ENCODE data around the gene RNF212B. TPM values are rescaled to one million over a fixed set of nuclear protein-coding genes. Genes with fewer than 3 reads are reported as not detected.
A peak's percentile ranks its signal among the peaks of the same experiment; 100 is the strongest.

Gene RNF212B
- total RNA-seq, 6 experiments from 2014 or later = 0.49 TPM; not detected in 5

DNA sequence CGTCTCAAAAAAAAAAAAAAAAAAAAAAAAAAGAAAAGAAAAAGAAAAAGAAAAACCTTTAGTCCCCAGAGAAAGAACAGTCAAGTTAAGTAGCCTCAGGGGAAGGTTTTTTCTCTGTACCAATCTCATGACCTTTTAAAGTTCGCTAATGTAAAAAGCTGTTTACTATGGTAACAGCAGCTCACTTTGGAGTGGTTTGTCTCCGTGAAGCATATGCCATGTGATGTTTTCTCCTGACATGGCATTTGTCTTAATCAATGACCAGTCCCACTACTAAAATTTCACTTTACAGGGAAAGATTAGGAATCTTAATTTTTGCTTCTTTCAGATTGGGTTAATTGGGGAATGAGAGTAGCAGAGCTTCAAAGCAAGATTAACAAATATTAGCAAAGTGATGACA, 4.3 kb downstream of the RNF212B start:
- intact Hi-C loops (cut with DNase I) = no loop called here
- Histone ChIP-seq H3K9me3 (no peaks in the 10 kb centered on the region), H3K27ac (no peak overlapping the region), H3K36me3 (no peaks in the 10 kb centered on the region), H3K27me3 (no peaks in the 10 kb centered on the region), H3K4me3 (no peak overlapping the region), H3K4me1 (peaks cover 0 to 17% (median 8%) of the 10 kb centered on the region in 4 donors)
- no peak for DNase-seq
- no peak for TF ChIP-seq POLR2A (IDR thresholded peaks at IDR 0.05)
- TF ChIP-seq CTCF (IDR thresholded peaks at IDR 0.05) = no peak
- 59% methylated on average over 2 of the region's 3 CpGs for WGBS (ENCODE audit: insufficient coverage, low coverage, low lambda C conversion rate, missing lambda C conversion rate)
- ATAC-seq = no peak

GRCh38 chr14:23243066-23243465, 5.3 kb downstream of the RNF212B start:
- no peak for TF ChIP-seq POLR2A (IDR thresholded peaks at IDR 0.05)
- no peak for TF ChIP-seq CTCF (IDR thresholded peaks at IDR 0.05)
- no peaks in the 10 kb centered on the region for H3K9me3 ChIP-seq
- DNase-seq (no peak), ATAC-seq (no peak)
- intact Hi-C loops (cut with DNase I) = no loop called here
- peaks cover 0 to 15% (median 7%) of the 10 kb centered on the region in 4 donors for H3K4me1 ChIP-seq
- H3K4me3 ChIP-seq = no peak overlapping the region
- H3K36me3 ChIP-seq = no peaks in the 10 kb centered on the region
- 81% methylated on average over 2 of the region's 2 CpGs for WGBS (ENCODE audit: insufficient coverage, low coverage, low lambda C conversion rate, missing lambda C conversion rate)
- H3K27ac ChIP-seq = no peak overlapping the region
- no peaks in the 10 kb centered on the region for H3K27me3 ChIP-seq

- intact Hi-C loops (cut with DNase I) = no loop called here
- Histone ChIP-seq H3K36me3 (no peaks in the 10 kb centered on the region), H3K9me3 (no peaks in the 10 kb centered on the region), H3K27me3 (no peaks in the 10 kb centered on the region), H3K4me3 (no peak overlapping the region), H3K4me1 (peaks cover 0 to 15% (median 7%) of the 10 kb centered on the region in 4 donors), H3K27ac (peak overlapping the region in 2 of 3 donors; percentile 41 to 52)
- peak; percentile 84 to 94 (median 88) for ATAC-seq
- no peak for DNase-seq
- TF ChIP-seq CTCF (IDR thresholded peaks at IDR 0.05) (no peak), POLR2A (IDR thresholded peaks at IDR 0.05) (no peak)
Measured at GRCh38 chr14:23245282-23245681, 7.5 kb downstream of the RNF212B start.

GRCh38 chr14:23248601-23249000, 10.9 kb downstream of the RNF212B start:
- 98% methylated on average over 7 of the region's 7 CpGs for WGBS (ENCODE audit: insufficient coverage, low coverage, low lambda C conversion rate, missing lambda C conversion rate)
- Histone ChIP-seq H3K36me3 (no peaks in the 10 kb centered on the region), H3K27ac (no peak overlapping the region), H3K4me3 (no peak overlapping the region), H3K27me3 (no peaks in the 10 kb centered on the region), H3K9me3 (no peaks in the 10 kb centered on the region), H3K4me1 (peaks cover 0 to 15% (median 7%) of the 10 kb centered on the region in 4 donors)
- intact Hi-C loops (cut with DNase I) = no loop called here
- ATAC-seq (no peak), DNase-seq (no peak)
- TF ChIP-seq CTCF (IDR thresholded peaks at IDR 0.05) (no peak), POLR2A (IDR thresholded peaks at IDR 0.05) (no peak)

DNA sequence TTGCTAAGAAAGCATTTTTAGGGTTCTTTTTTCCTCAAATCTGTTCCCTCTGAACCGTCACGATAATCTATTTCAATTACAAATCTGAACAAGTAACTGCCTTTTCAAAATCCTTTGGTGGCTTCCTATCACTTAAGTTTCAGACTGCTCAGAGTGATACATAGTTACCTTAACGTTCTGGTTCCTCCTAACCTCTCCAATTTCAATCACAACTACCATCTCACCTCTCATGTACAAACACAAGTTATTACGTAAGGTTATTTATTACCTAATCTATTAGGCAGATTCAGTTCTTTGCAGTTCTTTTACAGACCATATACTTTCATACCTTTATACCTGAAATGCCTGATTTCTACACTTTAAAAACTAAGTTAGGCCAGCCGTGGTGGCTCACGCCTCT, 12.1 kb downstream of the RNF212B start:
- Histone ChIP-seq H3K36me3 (no peaks in the 10 kb centered on the region), H3K27ac (no peak overlapping the region), H3K4me3 (no peak overlapping the region), H3K27me3 (no peaks in the 10 kb centered on the region), H3K9me3 (no peaks in the 10 kb centered on the region), H3K4me1 (peaks cover 0 to 13% (median 4%) of the 10 kb centered on the region in 4 donors)
- 33% methylated on average over 6 of the region's 6 CpGs for WGBS (ENCODE audit: insufficient coverage, low coverage, low lambda C conversion rate, missing lambda C conversion rate)
- TF ChIP-seq CTCF (IDR thresholded peaks at IDR 0.05) (no peak), POLR2A (IDR thresholded peaks at IDR 0.05) (no peak)
- ATAC-seq = peak; percentile 74 to 85 (median 80)
- DNase-seq = no peak
- intact Hi-C loops (cut with DNase I) = no loop called here
